Measurements from ENCODE around the gene PDE4B.
A peak's percentile ranks its signal among the peaks of the same experiment; 100 is the strongest.

The PDE4B gene

DNA sequence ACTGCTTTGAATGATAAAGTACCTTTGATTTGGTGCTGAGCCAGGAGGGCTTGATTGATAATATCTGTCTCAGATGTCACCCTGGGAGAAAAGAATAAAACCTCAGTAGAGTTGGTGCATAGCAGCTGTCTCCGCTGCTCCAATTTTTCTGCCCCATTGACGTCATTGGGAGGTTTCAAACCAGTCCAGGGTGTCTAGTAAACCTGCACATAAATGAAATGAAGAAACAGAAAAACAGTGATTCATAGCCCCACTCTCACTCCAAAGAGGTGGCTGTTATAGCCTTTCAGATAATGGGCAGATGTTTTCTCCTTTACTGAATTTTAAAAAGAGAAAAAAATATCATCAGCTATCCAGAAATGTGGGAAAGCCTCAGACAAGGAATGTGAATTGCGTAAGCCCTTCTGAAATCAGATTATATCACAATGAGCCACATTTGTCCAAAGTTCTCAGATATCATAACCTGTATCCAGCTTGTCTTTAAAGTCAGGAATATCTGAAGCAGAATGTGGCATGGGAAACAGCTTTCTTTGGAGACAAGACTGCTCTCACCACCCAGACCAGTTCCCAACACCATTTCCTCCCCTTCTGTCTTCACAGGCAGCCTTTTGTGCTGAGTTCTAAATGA, 390.0 kb downstream of the PDE4B start:
- peak; percentile 34 for DNase-seq (ENCODE audit: low read depth)

DNA sequence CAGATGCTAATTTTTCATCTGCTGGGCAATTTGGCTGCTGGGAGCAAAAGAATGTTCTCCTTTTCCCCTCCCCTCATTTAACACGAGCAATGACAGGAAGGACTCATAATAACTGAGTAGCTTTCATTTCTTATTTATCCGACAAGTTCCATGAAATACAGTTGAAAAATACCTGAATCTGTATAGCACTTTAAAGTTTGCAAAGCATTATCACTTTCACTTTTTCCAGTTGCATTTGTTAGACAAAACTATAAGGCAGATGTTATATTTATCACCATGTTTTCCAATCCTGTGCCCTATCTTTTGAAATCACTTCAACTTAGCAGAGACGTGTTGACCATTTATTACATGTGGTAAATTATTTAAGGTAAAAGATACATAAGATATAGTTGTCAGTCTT, 390.7 kb downstream of the PDE4B start:
- no peak for DNase-seq (ENCODE audit: low read depth)

DNA sequence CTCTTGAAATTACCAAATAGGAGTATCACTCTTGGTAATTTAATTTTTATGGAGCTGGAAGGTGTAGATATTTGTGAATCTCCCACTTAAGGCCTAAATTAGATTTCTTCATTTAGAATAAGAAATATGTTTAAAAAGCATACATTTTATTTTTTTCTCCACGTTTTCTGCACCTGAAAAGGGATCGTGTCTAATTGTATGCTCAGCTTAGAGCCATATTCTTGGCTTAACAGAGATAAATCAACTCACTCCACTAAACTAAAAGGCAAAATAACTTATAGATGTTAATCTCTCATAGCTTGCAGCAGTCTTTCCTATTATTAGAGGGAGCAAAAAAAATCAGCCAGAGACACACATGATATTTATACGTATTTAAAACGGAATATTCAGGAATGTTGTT, 404.4 kb downstream of the PDE4B start:
- DNase-seq (ENCODE audit: low read depth), result no peak

DNA sequence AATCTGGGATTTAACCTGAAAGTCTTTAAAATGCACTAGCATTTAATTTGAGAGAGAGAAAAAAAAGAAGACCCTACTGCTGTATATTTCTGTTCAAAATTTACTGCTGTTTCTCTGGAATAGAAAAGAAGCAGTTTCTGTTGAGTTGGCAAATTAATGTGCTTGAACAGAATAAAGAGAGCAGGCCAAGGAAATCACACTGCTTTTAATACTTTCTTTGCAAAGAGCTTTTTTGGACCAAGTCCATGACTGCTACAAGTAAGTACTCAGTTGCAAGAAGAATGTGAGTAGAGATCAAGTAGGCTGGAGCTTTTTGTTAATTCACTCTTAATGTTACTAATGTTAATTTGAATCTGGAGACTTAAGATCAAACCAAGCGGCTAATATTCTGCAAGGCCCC, 405.1 kb downstream of the PDE4B start:
- no peak for DNase-seq (ENCODE audit: low read depth)

DNA sequence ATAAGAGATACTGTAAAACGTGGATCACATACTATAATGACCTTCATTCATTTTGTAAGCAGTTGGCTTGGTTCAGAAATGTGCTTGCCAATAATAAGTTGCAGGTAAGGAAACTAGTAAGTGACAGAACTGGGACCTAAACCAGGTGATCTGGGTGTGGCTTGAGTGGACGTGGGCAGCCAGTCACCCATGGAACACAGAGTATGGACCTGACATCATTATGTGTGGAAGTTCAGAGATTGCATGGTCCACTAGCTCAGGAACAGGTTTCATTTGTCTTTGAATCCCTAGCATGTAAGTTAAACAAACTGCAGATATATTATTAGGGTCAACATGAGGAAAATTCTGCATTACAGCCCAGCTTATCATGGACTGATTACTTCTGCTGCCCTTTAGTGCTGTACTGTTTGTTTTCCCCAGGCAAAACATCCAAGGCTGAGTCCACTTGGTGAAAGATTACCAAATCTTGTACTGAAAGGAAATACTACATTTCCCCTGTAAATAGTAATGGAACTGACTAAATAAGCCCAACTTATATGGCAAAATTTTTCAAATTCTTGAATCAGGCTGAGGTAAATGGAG, 414.0 kb downstream of the PDE4B start:
- DNase-seq (ENCODE audit: low read depth), result no peak

DNA sequence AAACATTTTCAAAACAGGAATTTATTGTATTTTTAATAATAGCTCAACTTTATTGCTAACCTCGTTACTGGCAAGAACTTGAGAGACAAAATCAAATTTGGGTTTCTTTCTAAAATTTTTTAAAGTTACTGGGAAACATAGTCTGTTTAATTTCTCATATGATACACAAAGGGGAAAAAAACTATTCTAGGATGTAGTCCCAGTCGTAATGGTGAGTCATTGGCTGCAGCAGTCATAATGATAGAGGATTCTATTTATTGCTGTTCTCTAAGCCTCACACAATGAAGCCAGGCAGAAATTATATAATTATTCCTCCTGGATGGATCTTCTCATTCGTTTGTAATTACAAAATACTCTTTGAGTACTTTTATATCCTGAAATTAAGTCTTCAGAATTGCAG, 414.8 kb downstream of the PDE4B start:
- DNase-seq (ENCODE audit: low read depth), result no peak

DNA sequence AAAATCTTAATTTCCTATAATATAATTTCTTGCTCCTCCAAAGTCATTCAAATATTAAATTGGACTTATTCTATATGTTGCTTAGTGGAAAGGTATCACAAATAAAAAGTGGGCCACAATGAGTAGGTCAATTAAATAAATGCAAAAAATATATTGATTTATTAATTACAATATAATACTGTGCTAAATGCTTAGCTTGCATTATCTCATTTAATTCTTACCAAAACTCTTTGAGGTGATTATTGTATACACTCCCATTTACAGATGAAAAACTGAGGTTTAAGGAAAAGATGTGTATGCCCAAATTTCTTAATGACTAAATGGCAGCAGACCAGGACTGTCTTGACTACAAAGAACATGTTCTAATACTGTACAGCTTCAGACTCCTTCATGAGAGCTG, 415.9 kb downstream of the PDE4B start:
- no peak for DNase-seq (ENCODE audit: low read depth)

DNA sequence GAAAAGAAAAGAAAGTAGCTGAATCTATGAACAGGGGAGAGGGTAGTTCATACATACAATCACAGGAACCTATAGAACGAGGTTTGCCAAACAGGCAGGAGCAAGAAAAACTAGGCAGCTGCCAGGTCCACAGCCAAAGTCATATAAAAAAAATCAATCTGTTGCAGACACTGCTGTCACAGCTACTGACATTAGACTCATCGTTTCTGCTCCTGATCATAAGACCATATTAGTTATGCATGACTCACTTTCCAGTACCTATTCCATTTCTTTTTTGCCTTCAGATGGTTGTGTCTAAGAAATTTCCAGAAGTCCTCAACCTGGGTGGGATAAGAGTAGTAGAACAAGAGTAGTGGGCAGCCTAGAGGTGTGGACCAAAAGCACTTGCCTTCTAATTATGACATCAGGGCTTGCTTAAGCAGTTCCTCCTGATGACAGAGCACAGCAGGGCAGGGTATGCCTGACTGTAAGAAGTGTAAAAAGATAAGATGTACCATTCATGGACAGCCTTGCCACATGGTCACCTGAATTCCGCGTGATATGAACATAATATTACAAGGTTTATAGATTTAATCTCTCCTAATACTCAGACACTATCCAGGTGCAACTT, 418.0 kb downstream of the PDE4B start:
- no peak for DNase-seq (ENCODE audit: low read depth)

DNA sequence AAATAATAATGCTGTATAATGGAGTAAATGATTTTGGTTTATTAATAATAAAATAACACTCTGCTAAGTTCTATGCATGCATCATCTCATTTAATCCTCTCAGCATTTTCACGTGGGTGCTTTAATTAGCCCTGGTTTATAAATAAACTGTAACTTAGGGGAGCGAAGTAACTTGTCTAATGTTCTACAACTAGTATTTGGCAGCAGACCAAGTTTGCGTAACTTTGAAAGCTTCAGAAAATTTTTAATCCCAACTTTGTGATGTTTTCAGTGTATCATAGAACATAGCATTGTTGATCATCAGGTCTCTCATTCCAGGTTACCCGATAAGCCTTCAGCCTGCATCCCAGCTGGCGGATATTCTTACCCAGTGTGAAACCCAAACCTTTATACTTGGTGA, 418.8 kb downstream of the PDE4B start:
- DNase-seq (ENCODE audit: low read depth), result no peak

DNA sequence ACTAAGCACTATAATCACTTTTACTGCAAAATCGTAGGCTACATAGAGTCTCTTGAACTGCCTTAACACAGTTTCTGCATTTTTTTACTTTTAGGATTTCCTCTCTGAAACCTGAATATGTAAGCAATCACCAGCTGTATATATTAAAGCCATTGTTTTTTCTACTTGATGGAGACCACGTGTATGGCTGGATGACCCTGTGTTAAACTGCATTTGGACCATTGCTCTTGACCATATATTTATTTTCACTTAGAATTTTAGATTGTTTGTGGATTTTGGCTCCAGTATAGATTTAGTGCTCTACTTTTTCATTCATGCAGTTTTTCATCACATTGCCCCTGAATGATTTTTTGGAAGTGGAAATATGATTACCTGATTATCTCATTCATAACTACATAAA, 420.8 kb downstream of the PDE4B start:
- no peak for DNase-seq (ENCODE audit: low read depth)

DNA sequence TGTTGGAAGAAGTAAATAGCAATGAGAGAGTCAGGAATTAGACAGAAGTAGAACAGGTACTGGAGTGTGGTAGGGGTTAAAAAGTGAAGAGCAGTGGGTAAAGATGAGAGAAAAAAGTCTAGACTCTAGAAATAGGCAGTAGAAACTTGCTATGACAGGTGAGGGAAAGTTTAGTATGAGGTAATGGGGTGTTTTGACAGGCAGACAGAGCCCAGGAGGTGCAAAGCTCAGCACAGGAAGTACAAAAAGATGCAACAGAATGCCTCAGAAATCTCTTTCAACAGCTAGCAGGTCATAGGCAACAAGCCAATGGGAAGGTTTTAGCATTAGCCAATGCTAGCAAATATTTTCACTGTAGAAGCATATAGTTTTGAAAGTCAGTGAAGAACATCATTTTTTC, 422.2 kb downstream of the PDE4B start:
- DNase-seq (ENCODE audit: low read depth), result no peak

DNA sequence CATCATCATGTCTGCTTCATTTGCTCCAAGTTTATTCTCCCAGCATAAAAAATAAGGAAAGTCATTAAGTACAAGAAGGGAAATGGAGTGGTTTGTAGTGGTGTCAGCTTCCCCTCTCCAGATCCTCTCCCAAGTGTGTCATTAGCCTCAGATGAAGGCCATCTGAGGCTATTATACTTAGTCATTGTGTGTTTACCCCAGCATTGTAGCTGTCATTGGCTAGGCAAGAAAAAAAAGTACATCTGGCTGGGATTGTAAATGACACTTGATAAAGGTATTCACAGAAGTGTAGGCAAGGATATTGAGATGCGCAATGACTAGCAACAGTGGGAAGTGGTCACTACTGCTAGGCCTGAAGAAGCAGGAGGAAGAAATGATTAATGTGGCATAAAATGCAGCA, 424.3 kb downstream of the PDE4B start:
- peak; percentile 94 for DNase-seq (ENCODE audit: low read depth)

DNA sequence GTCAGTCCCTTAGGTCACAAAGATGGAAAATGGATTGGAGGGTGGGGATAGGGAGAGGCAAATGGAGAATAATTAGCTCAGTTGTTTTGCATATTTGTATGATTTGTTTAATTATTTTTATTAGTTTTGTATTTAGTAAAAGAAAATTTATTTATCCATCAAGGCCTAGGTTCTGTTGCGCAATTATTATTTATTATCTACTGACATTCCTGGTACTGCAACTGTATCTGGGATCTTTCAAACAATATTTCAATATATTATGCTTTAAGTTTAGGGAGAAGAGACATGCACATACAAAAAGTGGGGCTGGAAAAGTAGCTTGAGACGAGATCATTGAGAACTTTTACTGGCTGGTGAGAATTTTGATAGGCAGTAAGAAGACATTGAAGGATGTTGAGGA, 424.9 kb downstream of the PDE4B start:
- no peak for DNase-seq (ENCODE audit: low read depth)

DNA sequence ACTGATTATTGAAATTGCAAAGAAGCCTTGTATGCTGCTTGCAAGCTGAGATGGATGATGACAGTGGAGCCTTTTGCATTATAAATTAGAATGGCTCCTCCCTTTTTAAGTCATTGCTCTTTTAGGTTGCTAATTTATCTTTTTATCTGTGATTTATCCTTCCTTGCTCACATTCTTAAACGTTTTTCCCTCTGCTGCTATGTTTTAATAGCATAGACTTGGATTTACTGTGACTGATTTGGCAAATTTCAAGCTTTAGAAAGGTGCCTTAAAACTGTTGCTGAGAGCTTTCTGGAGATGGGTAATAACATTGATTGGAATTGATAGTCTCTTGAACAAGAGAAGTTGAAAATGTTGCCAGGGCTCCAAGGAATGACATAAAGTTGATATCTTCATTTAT, 427.8 kb downstream of the PDE4B start:
- DNase-seq (ENCODE audit: low read depth), result no peak

DNA sequence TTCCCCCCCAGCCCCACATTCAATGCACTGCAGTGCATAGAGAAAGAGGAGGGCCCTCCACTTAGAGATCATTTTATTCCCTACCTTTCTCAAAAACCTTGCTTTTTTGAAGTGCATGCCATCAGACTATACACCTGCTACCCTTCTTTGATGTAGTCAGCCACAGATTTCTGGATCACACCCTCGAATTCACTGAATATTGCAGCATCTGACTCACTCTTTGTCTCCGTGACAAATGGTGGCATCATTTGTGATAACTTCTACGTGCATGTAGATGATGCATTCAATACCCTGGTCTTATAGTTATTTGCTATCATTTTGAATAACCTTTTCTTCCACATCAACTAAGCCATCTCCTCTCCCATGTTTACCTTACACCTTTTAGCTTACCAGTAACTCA, 431.0 kb downstream of the PDE4B start:
- no peak for DNase-seq (ENCODE audit: low read depth)

DNA sequence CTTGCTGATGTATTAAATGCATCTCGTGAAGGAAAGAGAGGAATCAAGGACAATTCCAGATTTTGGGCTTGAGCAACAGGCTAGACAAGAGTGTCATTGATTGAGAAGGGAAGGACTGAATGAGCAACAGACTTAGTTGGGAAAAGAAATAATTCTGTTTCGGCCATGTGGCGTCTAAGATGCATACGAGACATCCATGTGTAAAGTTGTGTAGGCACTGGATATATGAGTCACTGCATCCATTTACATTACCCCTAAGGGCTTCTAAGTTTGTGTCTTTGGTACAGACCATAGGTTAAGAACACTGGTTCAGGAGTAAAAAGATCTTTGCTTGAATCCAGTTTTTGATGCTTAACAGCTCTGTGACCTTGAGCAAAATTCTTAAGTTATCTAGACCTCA, 434.3 kb downstream of the PDE4B start:
- no peak for DNase-seq (ENCODE audit: low read depth)

DNA sequence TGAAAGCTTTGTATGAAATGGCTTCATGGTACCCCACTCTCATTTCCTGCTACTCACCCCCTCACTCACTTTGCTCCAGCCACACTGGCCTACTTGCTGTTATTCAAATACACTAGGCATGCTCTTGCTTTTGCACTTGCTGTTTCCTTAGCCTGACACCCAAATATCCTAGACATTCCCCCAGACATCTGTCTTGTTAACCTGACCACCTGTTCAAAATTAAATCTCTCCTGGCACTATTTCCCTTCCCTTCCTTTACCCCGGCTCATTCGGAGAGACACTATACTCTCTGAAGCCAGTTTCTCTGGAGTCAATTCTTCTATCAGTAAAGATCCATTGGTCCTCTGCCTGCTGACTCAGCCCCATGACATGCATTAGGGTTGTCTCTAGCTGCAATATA, 435.3 kb downstream of the PDE4B start:
- no peak for DNase-seq (ENCODE audit: low read depth)

DNA sequence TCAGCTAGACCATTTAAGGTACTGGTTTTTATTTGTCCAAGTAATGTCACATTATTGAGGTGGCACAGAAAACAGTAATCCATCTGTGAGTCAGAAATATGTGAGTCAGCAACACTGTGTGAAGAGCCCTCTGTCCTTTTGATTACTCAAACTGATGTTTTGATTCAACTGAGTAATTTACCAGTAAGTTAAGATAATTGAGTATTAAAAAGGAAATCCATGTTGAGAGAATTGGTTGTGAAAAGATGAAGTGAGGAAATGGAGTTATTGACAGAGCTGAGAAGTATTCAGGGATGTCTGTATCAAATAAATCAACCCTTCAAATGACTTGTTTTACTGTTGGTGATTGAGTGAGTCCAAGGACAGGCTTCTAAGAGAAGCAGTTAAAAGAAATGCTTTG, 438.5 kb downstream of the PDE4B start:
- DNase-seq (ENCODE audit: low read depth), result no peak

DNA sequence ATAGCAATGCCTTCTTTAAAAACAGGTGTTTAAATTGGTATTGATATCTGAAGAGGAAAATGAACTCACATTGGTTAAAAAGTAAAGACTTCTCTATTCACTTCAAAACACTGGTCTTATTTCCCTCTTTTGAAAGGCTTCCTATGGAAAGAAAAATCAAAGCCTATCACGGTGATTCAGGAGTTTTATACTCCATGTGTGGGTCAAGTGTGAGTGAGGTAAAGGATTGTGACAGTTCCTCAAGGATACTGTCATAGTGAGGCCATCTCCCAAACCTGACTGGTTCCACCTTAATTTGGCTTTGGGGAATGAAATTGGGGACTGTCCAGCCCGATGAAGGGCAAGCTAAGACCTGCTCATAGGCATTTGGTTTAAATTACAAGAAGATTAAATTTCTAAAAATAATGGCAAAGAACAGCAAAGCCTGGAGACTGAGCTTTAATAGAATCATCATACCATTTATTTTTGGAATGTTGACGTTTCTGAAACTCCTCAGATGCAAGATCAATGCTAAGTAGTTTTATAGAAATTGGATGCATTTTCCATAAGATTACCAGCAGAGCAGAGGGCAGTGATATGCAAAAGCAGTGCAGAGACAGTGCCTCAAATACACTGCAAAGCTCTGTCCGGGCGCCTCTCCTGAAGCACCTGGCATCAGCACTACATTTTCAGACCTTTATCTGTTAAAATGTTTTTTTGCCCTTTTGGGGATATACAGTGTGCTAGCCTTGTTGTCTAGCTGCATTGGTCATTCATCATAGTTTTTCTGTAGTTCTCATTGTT, 439.2 kb downstream of the PDE4B start:
- DNase-seq (ENCODE audit: low read depth), result no peak

DNA sequence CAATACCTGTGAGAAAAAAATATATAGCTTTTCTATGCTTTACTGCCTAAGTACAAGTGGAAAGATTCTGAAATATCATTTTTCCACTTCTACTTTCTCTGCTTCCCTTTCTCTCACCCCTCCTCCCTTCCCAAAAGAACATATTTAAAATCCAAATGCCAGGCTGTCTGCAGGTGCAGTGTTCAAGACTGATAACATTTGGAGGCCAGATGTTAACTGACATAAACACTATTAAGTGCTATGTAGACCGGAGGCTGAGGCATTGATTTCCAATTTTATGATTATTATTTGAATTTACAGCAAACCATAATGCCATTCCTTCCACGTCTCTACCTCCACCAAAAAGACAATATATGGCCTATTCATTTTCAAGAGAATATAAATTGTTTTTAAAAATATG, 444.3 kb downstream of the PDE4B start:
- no peak for DNase-seq (ENCODE audit: low read depth)

DNA sequence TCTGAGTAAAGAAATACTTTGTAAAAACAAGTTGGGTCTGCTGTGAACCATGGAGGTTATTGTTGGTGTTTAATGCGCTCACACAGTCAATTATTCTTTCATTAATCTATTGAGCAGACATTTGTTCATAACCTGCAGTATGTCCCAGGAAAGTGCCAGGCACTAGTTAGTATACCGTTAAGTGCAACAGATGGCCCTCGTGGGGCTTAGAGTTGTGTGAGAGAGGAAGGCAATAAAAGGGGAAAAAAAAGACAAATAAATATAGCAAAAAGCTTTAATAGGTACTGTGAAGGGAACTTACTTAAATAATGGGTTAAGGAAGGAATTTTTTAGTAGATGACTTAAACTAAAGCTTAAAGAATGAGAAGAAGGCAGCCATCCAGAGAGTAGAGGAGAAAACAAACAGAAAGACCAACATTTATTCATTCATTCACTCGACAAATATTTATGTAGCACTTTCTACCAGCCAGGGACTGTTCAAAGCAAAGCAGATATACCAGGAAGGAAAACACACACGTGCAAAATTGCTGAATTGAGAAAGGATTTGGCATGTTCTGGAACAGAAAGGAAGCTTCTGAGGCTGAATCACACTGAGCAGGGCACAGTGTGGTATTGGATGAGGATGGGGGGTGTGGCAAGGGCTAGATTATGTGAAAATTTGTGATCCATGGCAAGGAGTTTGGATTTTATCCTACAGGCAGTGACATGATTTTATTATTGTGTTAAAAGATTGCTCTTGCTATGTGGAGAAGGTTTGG, 445.2 kb downstream of the PDE4B start:
- no peak for DNase-seq (ENCODE audit: low read depth)

DNA sequence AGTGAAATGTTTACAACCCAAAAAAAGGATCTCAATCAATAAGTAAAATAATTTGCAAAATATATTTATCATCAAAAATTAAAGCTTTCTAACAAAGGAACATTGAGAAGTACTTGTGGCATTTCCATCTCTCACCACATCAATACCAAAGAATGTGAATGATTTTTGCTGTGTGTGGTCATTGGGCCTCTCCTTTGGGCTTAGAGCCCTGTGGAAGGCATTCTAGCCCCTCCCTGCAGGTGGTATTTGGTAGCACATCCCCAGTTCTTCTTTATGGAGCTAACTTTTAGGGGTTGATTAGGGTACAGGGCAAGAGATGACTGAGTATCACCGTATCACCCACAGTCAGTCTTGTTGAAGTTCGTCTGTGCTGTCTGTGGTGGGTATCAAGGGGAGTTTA, 447.1 kb downstream of the PDE4B start:
- no peak for DNase-seq (ENCODE audit: low read depth)
